Natural killer cell (primary cell): ENCODE data around the gene UFD1. TPM values are rescaled to one million over a fixed set of nuclear protein-coding genes. Genes with fewer than 3 reads are reported as not detected.

Experiments
- ATAC-seq, 3 donors: fragments of 150-1000 bp in 2 of 3; fragments of 200-7000 bp in 1 of 3; cut with Tn5 transposase; 1 replicate in 1 of 3; 2 replicates in 2 of 3; pipeline ENCODE4 v1.10.0; 2021; ENCODE audit warnings: mild to moderate bottlenecking in 2 of 3, moderate library complexity in 2 of 3
- DNase-seq, 2 donors: peaks; one replicate each; pipeline versions ENCODE4 v3.0.0 to v3.0.0-alpha.2; 2013 to 2021; ENCODE audit warnings: mixed read lengths in 1 of 2
- H3K27ac ChIP-seq: one replicate; pipeline ENCODE4 v1.5.1; 2013; ENCODE audit warnings: mild to moderate bottlenecking, low read length
- H3K27me3 ChIP-seq: one replicate; pipeline ENCODE4 v1.6.1; 2013; ENCODE audit warnings: low read length; ENCODE audit not compliant: control insufficient read depth, insufficient read depth
- H3K36me3 ChIP-seq: one replicate; pipeline ENCODE4 v1.6.1; 2013; ENCODE audit warnings: low read length; ENCODE audit not compliant: control insufficient read depth, insufficient read depth
- H3K4me1 ChIP-seq: one replicate; pipeline ENCODE4 v1.6.1; 2013; ENCODE audit warnings: low read length; ENCODE audit not compliant: control insufficient read depth, insufficient read depth
- H3K4me3 ChIP-seq: one replicate; pipeline ENCODE4 v1.5.1; 2013; ENCODE audit warnings: low read length
- H3K9me3 ChIP-seq: one replicate; pipeline ENCODE4 v1.6.1; 2013; ENCODE audit warnings: low read length; ENCODE audit not compliant: control insufficient read depth, insufficient read depth
- H3K27ac Mint-ChIP-seq, 2 donors: one replicate each; pipeline ENCODE4 v1.8.0; 2022; ENCODE audit warnings: mild to moderate bottlenecking in 2 of 2, mixed read lengths in 2 of 2, moderate library complexity in 1 of 2
- H3K27me3 Mint-ChIP-seq, 2 donors: one replicate each; pipeline ENCODE4 v1.8.0; 2022; ENCODE audit warnings: low read depth in 2 of 2, mixed read lengths in 2 of 2
- H3K36me3 Mint-ChIP-seq: one replicate; pipeline ENCODE4 v1.8.0; 2022; ENCODE audit warnings: mixed read lengths
- H3K4me1 Mint-ChIP-seq, 2 donors: one replicate each; pipeline ENCODE4 v1.8.0; 2022; ENCODE audit warnings: mixed read lengths in 2 of 2
- H3K4me3 Mint-ChIP-seq: one replicate; pipeline ENCODE4 v1.8.0; 2022; ENCODE audit warnings: mild to moderate bottlenecking, moderate library complexity, mixed read lengths
- H3K9me3 Mint-ChIP-seq, 2 donors: one replicate each; pipeline ENCODE4 v1.8.0; 2022; ENCODE audit warnings: mixed read lengths in 2 of 2
- WGBS: methylation state at CpG from one replicate; pipeline ENCODE4 v1.1.7; 2013; ENCODE audit warnings: missing lambda C conversion rate; ENCODE audit not compliant: insufficient coverage; 5-methylcytosine and 5-hydroxymethylcytosine counted together
- intact Hi-C: fragments of 100-400 bp; cut with micrococcal nuclease; formaldehyde crosslinking; loops from one replicate; pipeline ENCODE4 v1.14.2; 2022
- total RNA-seq, 4 donors: library from RNA; stranded (reverse); fragments of 120-200 nt in 1 of 4; gene quantifications; one replicate each; pipeline versions ENCODE4 v1.2.3 to v1.2.4, GENCODE V29; 2013 to 2022
- TF ChIP-seq, protein P1 (sequence below): fragments of 200-600 bp; IDR thresholded peaks from one replicate; pipeline ENCODE4 v1.8.0; 2022; ENCODE audit warnings: antibody characterized with exemption

Gene UFD1
- total RNA-seq, 3 donors from 2014 or later (not counting 1 experiment from before 2014, with no cell fraction given): 73.8 to 101 (median 77.8) TPM

DNA sequence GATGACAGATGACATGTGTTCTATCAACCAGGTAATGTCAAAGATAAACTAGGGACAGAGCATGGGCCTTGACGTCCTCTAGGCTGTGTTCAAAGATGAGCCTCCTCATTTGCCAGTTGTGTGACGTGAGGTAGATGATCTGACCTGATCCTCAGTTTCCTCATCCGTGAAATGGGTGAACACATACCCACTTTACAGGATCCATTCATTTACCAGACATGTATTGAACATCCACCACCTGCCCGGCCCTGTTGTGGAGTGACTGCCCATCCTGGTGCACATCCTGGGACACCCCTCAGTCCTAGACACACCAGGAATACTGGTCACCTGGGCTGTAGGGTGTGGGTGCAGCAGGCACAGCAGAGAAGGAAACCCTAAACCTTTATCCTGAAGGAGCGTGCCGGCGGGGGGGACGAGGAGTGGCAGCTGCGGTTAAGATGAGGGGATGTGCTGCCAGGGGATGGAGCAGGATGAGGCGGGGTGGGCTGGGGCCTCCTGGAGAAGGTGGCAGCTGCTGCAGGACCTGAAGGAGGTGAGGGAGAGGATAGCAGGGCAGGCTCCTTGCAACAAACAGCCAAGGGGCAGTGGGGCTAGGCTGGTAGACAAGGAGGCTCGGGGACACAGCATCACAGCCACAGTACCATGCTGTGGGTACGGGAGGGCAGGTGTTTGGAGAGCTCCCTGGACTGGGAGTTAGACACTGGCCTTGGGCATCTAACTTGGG, 36.8 kb upstream of the UFD1 start:
- TF ChIP-seq, protein P1, sequence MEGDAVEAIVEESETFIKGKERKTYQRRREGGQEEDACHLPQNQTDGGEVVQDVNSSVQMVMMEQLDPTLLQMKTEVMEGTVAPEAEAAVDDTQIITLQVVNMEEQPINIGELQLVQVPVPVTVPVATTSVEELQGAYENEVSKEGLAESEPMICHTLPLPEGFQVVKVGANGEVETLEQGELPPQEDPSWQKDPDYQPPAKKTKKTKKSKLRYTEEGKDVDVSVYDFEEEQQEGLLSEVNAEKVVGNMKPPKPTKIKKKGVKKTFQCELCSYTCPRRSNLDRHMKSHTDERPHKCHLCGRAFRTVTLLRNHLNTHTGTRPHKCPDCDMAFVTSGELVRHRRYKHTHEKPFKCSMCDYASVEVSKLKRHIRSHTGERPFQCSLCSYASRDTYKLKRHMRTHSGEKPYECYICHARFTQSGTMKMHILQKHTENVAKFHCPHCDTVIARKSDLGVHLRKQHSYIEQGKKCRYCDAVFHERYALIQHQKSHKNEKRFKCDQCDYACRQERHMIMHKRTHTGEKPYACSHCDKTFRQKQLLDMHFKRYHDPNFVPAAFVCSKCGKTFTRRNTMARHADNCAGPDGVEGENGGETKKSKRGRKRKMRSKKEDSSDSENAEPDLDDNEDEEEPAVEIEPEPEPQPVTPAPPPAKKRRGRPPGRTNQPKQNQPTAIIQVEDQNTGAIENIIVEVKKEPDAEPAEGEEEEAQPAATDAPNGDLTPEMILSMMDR: no peak
- Mint-ChIP-seq H3K27ac (no peak overlapping the region), H3K27me3 (no peaks in the 10 kb centered on the region), H3K36me3 (no peaks in the 10 kb centered on the region), H3K4me3 (no peak overlapping the region), H3K4me1 (no peaks in the 10 kb centered on the region), H3K9me3 (no peaks in the 10 kb centered on the region)
- WGBS: 99% methylated on average over 12 of the region's 12 CpGs
- intact Hi-C loops: no loop called here
- no peak overlapping the region for H3K27ac ChIP-seq
- H3K9me3 ChIP-seq: no peaks in the 10 kb centered on the region
- no peak for DNase-seq
- no peaks in the 10 kb centered on the region for H3K27me3 ChIP-seq
- no peak for ATAC-seq
- no peaks in the 10 kb centered on the region for H3K4me1 ChIP-seq
- no peak overlapping the region for H3K4me3 ChIP-seq
- H3K36me3 ChIP-seq: no peaks in the 10 kb centered on the region

DNA sequence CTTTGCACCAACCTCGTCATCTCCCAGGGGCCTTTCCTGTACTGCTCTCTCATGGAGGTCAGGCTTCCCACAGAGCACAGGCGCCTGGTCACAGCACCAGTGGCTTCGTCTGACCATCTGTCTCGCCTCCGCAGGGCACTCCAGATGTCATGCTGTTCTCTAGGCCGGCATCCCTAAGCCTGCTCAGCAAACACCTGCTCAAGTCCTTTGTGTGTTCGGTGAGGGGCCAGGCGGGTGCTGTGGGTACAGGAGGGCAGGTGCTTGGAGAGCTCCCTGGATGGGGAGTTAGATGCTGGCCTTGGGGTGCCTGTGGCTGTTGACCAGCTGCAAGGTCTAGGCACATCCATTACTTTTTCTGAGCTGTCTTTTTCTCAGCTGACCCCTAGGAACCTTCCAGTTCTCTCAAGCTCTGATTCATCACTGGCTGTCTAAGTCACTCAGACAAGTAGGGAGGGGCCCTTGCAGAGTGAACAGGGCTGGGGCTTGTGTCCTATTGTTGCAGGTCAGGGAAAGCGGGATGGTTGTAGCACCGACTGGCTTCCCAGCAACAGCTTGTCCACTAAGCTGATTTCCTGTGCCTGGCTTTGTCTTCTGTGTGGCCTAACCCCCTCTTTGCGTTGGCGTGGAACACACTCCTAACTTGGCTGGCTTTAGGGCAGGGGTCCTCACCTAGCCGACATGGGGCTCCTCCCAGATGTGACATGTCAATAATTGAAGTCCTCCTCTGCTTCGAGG, 36.0 kb upstream of the UFD1 start:
- no peak for ATAC-seq
- no peak for DNase-seq
- TF ChIP-seq, protein P1: no peak
- intact Hi-C loops: no loop called here
- no peaks in the 10 kb centered on the region for H3K4me1 ChIP-seq
- Mint-ChIP-seq H3K4me1 (no peaks in the 10 kb centered on the region), H3K27me3 (no peaks in the 10 kb centered on the region), H3K36me3 (no peaks in the 10 kb centered on the region), H3K4me3 (no peak overlapping the region), H3K9me3 (no peaks in the 10 kb centered on the region), H3K27ac (no peak overlapping the region)
- H3K4me3 ChIP-seq: no peak overlapping the region
- H3K27me3 ChIP-seq: no peaks in the 10 kb centered on the region
- H3K9me3 ChIP-seq: no peaks in the 10 kb centered on the region
- H3K36me3 ChIP-seq: no peaks in the 10 kb centered on the region
- H3K27ac ChIP-seq: no peak overlapping the region
- WGBS: 95% methylated on average over 14 of the region's 14 CpGs

DNA sequence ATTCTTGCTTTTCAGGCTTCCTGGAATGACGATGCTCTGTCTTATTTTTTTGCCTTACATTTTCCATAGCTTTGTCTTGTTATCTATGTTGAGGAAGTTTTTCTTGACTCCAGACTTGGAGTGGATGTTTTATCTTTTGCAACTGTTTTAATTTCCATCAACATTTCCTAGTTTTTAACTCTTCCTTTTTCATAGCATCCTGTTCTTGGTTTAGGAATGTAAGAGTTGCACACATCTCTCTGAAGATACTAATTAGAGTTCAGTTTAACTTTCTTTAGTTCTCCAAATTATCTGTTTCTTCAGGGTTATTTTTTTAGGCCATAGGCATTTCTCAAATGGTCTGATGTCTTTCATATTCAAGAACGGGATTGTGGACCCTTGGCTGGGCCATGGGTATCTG, 34.8 kb upstream of the UFD1 start:
- H3K9me3 ChIP-seq: no peaks in the 10 kb centered on the region
- H3K36me3 ChIP-seq: no peaks in the 10 kb centered on the region
- H3K27me3 ChIP-seq: no peaks in the 10 kb centered on the region
- DNase-seq (no peak), ATAC-seq (no peak)
- no peaks in the 10 kb centered on the region for H3K4me1 Mint-ChIP-seq
- TF ChIP-seq, protein P1: no peak
- intact Hi-C loops: no loop called here
- no peak overlapping the region for H3K27ac Mint-ChIP-seq
- H3K27me3 Mint-ChIP-seq: no peaks in the 10 kb centered on the region
- H3K9me3 Mint-ChIP-seq: no peaks in the 10 kb centered on the region
- H3K4me3 Mint-ChIP-seq: no peak overlapping the region
- no peaks in the 10 kb centered on the region for H3K36me3 Mint-ChIP-seq
- WGBS: 80% methylated on average over 2 of the region's 2 CpGs
- no peak overlapping the region for H3K27ac ChIP-seq
- H3K4me1 ChIP-seq: no peaks in the 10 kb centered on the region
- no peak overlapping the region for H3K4me3 ChIP-seq
